GM12878 (cell line): ENCODE data around the gene NTN1. TPM values are rescaled to one million over a fixed set of nuclear protein-coding genes. Genes with fewer than 3 reads are reported as not detected.

ENCODE experiments used
- ATAC-seq: fragments of 200-7000 bp; cut with Tn5 transposase; 3 replicates; pipeline ENCODE4 v1.9.1; 2020; ENCODE audit warnings: mild to moderate bottlenecking, moderate library complexity
- BruUV-seq: library from RNA; stranded (reverse); fragments of 400-500 nt; replicated peaks from 2 replicates; lab custom pipeline; 2021; lab: Mats Ljungman, UMichigan
- CTCF ChIA-PET: fragments of 300-600 bp; sonication (Branson Sonifier 250); formaldehyde crosslinking; extraction: SDS; loops from one replicate; lab custom pipeline; 2021; ENCODE audit warnings: inconsistent platforms; lab: Yijun Ruan, JAX
- POLR2A ChIA-PET: fragments of 350-600 bp; formaldehyde crosslinking; extraction: SDS; loops from one replicate; lab custom pipeline; 2021; ENCODE audit warnings: inconsistent platforms; lab: Charles Lee
- RAD21 ChIA-PET: fragments of 300-600 bp; sonication (Branson Sonifier 250); formaldehyde crosslinking; loops from one replicate; lab custom pipeline; 2023; ENCODE audit warnings: antibody characterized with exemption; ENCODE audit not compliant: unreplicated experiment; lab: Charles Lee
- SMC1A ChIA-PET: fragments of 300-600 bp; sonication (Branson Sonifier 250); formaldehyde crosslinking; loops from one replicate; lab custom pipeline; 2023; ENCODE audit not compliant: unreplicated experiment, uncharacterized antibody; lab: Charles Lee
- DNase-seq: peaks from one replicate; pipeline ENCODE4 v3.0.0-alpha.2; 2011; ENCODE audit warnings: low read depth, low spot score
- FAIRE-seq: peaks from 3 replicates; lab custom pipeline; 2011; peaks lifted over from hg19 to GRCh38; lab: Jason Lieb, UNC
- H2AFZ ChIP-seq: 2 replicates; pipeline ENCODE4 v1.6.0; 2011; ENCODE audit warnings: low read depth, low read length, control low read depth; ENCODE audit not compliant: control insufficient read depth
- H3K27ac ChIP-seq: 2 replicates; pipeline ENCODE4 v1.5.1; 2011; ENCODE audit warnings: control low read depth; ENCODE audit not compliant: control insufficient read depth, insufficient read depth
- H3K27me3 ChIP-seq, 2 experiments: replicated peaks in 1 of 2; 2 replicates each; pipeline versions ENCODE4 v1.6.0 to v1.6.1; 2011; ENCODE audit warnings: low read length in 1 of 2; ENCODE audit not compliant: control insufficient read depth in 2 of 2, insufficient read depth in 2 of 2
- H3K36me3 ChIP-seq, 2 experiments: 2 replicates each; pipeline ENCODE4 v1.5.1; 2011; ENCODE audit warnings: low read length in 1 of 2; ENCODE audit not compliant: control insufficient read depth in 2 of 2, insufficient read depth in 2 of 2
- H3K4me1 ChIP-seq: 2 replicates; pipeline ENCODE4 v1.6.1; 2011; ENCODE audit warnings: mild to moderate bottlenecking, low read length, moderate library complexity, mixed read lengths; ENCODE audit not compliant: control insufficient read depth, insufficient read depth
- H3K4me2 ChIP-seq: 2 replicates; pipeline ENCODE4 v1.6.0; 2011; ENCODE audit warnings: control low read depth; ENCODE audit not compliant: control insufficient read depth, insufficient read depth
- H3K4me3 ChIP-seq: fragments of 200-600 bp; sonication (generic); 2 replicates; pipeline ENCODE4 v1.5.1; 2016
- H3K79me2 ChIP-seq: 2 replicates; pipeline ENCODE4 v1.6.0; 2011; ENCODE audit warnings: low read length; ENCODE audit not compliant: control insufficient read depth, insufficient read depth
- H3K9ac ChIP-seq: 2 replicates; pipeline ENCODE4 v1.8.0; 2011; ENCODE audit warnings: low read length, control low read depth, mixed read lengths; ENCODE audit not compliant: control insufficient read depth, insufficient read depth
- H3K9me3 ChIP-seq: replicated peaks from 3 replicates; pipeline ENCODE4 v1.5.1; 2011; ENCODE audit warnings: mild to moderate bottlenecking, low read length; ENCODE audit not compliant: control insufficient read depth, insufficient read depth
- H4K20me1 ChIP-seq: 2 replicates; pipeline ENCODE4 v1.6.0; 2011; ENCODE audit not compliant: control insufficient read depth, insufficient read depth
- CBX5 ChIP-seq: sonication (generic); IDR thresholded peaks from 2 replicates; pipeline ENCODE4 v1.6.1; 2016; ENCODE audit warnings: low read depth, moderate library complexity, mild to moderate bottlenecking, inconsistent platforms
- CREB1 ChIP-seq: IDR thresholded peaks from 2 replicates; pipeline ENCODE4 v1.6.1; 2012; ENCODE audit warnings: low read depth, mild to moderate bottlenecking, inconsistent platforms
- MYC ChIP-seq: IDR thresholded peaks from 2 replicates; pipeline ENCODE4 v1.6.1; 2011; ENCODE audit warnings: mild to moderate bottlenecking, low read length, moderate library complexity, inconsistent platforms; ENCODE audit not compliant: insufficient read depth, insufficient replicate concordance, insufficient read length, severe bottlenecking
- NFXL1 ChIP-seq: fragments of 450-650 bp; IDR thresholded peaks from 2 replicates; pipeline ENCODE4 v1.6.1; 2017; ENCODE audit warnings: antibody characterized with exemption, mild to moderate bottlenecking, borderline replicate concordance
- NR2C1 ChIP-seq: fragments of 450-650 bp; IDR thresholded peaks from 2 replicates; pipeline ENCODE4 v1.6.1; 2017; ENCODE audit warnings: antibody characterized with exemption, mild to moderate bottlenecking, moderate library complexity
- SUZ12 ChIP-seq: fragments of 200-600 bp; sonication (generic); IDR thresholded peaks from one replicate; pipeline ENCODE4 v1.6.1; 2018; ENCODE audit warnings: antibody characterized with exemption, mild to moderate bottlenecking; ENCODE audit not compliant: unreplicated experiment
- WGBS: methylation state at CpG from one replicate; pipeline ENCODE4 v1.1.6; 2016; ENCODE audit warnings: low lambda C conversion rate; ENCODE audit not compliant: insufficient replicate concordance, insufficient coverage; ENCODE audit errors: missing lambda C conversion rate; 5-methylcytosine and 5-hydroxymethylcytosine counted together
- in situ Hi-C: fragments of 300-500 bp; cut with MboI; formaldehyde crosslinking; loops from 9 replicates; pipeline ENCODE4 v1.14.3; 2018; ENCODE audit warnings: mixed read lengths
- intact Hi-C: fragments of 100-400 bp; cut with micrococcal nuclease; formaldehyde crosslinking; loops from one replicate; pipeline ENCODE4 v1.14.2; 2022; ENCODE audit not compliant: unreplicated experiment
- polyA plus RNA-seq, 11 experiments: library from polyadenylated mRNA; depleted of rRNA in 4 of 11; unstranded in 6 of 11; stranded (reverse) in 5 of 11; fragments of >200 nt; fragmentation: Nextera tagmentation in 4 of 11; fragmentation: Illumina TruSeq in 1 of 11; extraction: Ambion mirVana in 4 of 11; extraction: Trizol in 1 of 11; gene quantifications; 1 replicate in 1 of 11; 2 replicates in 10 of 11; pipeline versions ENCODE4 v1.2.1 to v1.2.3, GENCODE V29; 2011 to 2016; ENCODE audit warnings: inconsistent platforms in 2 of 11, missing spikeins in 2 of 11, low read depth in 1 of 11
- total RNA-seq, 4 experiments: library from RNA; depleted of rRNA in 3 of 4; stranded (reverse); fragments of >200 nt in 3 of 4; fragmentation: Illumina TruSeq in 1 of 4; extraction: Trizol in 1 of 4; gene quantifications; 2 replicates each; pipeline versions ENCODE4 v1.2.1 to v1.2.3, GENCODE V29; 2013 to 2021
- TF ChIP-seq, protein P1 (sequence below): fragments of 450-650 bp; IDR thresholded peaks from 2 replicates; pipeline ENCODE4 v1.6.1; 2016; ENCODE audit warnings: mild to moderate bottlenecking
- TF ChIP-seq, protein P2 (sequence below): fragments of 450-650 bp; conservative IDR thresholded peaks from 2 replicates; pipeline ENCODE4 v1.6.1; 2017; ENCODE audit warnings: mild to moderate bottlenecking, moderate library complexity
- TF ChIP-seq, protein P3 (sequence below): IDR thresholded peaks from 2 replicates; pipeline ENCODE4 v1.6.1; 2011; ENCODE audit warnings: mild to moderate bottlenecking, low read depth, low read length, moderate library complexity; ENCODE audit not compliant: insufficient replicate concordance
- TF ChIP-seq, protein P4 (sequence below): fragments of 450-650 bp; IDR thresholded peaks from 2 replicates; pipeline ENCODE4 v1.6.1; 2017; ENCODE audit warnings: borderline replicate concordance
- TF ChIP-seq, protein P5 (sequence below): IDR thresholded peaks from 2 replicates; pipeline ENCODE4 v1.6.1; 2011; ENCODE audit warnings: low read depth, low read length, improper control_type of control experiment, borderline replicate concordance
- TF ChIP-seq, protein P6 (sequence below): fragments of 450-650 bp; IDR thresholded peaks from 2 replicates; pipeline ENCODE4 v1.6.1; 2017; ENCODE audit warnings: mild to moderate bottlenecking, moderate library complexity

The NTN1 gene
- total and polyA plus RNA-seq, 10 of the 15 experiments (the other 5 are each of a cell fraction or from before 2014, with no cell fraction given), result 0.02 to 0.89 (median 0.35) TPM

DNA sequence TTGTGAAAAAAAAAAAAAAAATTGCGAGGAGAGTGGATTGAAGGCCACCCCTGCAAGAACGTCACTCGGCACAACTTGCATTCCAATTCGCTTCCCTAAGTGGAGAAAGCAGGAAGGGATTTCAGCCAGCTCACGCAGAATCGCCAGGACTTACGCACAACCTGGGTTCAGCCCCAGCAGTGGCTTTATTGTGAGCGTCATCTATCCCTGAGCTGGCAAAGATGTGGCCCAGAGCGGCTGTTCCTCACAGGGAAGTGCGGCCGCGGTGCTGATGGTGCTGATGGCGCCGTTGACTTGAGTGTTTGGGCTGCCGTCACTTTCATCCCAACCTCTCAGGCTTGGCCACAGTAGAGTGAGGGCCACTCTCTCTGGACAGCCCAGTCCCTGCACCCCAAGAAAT, 197.6 kb downstream of the NTN1 start:
- in situ Hi-C loops (no loop called here), intact Hi-C loops (no loop called here)
- H3K9ac ChIP-seq, result no peak overlapping the region
- H4K20me1 ChIP-seq, result no peaks in the 10 kb centered on the region
- FAIRE-seq (no peak), DNase-seq (no peak), ATAC-seq (no peak)
- H3K4me1 ChIP-seq, result no peaks in the 10 kb centered on the region
- no TSS peak for BruUV-seq
- ChIA-PET SMC1A (interaction anchor here (0.7 kb wide), 1 partner anchor 19 kb away, joined by 3 read pairs; no protein-coding TSS in a partner anchor), CTCF (interaction anchor here (0.7 kb wide), 1 partner anchor 9 kb away, joined by 3 read pairs; no protein-coding TSS in a partner anchor), POLR2A (no interaction called here), RAD21 (interaction anchor here (1.3 kb wide), 1 partner anchor 12 kb away, joined by 5 read pairs; no protein-coding TSS in a partner anchor)
- 63% methylated on average over 8 of the region's 15 CpGs for WGBS
- no peak for TF ChIP-seq CREB1
- TF ChIP-seq, protein P1, sequence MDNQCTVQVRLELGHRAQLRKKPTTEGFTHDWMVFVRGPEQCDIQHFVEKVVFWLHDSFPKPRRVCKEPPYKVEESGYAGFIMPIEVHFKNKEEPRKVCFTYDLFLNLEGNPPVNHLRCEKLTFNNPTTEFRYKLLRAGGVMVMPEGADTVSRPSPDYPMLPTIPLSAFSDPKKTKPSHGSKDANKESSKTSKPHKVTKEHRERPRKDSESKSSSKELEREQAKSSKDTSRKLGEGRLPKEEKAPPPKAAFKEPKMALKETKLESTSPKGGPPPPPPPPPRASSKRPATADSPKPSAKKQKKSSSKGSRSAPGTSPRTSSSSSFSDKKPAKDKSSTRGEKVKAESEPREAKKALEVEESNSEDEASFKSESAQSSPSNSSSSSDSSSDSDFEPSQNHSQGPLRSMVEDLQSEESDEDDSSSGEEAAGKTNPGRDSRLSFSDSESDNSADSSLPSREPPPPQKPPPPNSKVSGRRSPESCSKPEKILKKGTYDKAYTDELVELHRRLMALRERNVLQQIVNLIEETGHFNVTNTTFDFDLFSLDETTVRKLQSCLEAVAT, result no peak
- TF ChIP-seq, protein P2, sequence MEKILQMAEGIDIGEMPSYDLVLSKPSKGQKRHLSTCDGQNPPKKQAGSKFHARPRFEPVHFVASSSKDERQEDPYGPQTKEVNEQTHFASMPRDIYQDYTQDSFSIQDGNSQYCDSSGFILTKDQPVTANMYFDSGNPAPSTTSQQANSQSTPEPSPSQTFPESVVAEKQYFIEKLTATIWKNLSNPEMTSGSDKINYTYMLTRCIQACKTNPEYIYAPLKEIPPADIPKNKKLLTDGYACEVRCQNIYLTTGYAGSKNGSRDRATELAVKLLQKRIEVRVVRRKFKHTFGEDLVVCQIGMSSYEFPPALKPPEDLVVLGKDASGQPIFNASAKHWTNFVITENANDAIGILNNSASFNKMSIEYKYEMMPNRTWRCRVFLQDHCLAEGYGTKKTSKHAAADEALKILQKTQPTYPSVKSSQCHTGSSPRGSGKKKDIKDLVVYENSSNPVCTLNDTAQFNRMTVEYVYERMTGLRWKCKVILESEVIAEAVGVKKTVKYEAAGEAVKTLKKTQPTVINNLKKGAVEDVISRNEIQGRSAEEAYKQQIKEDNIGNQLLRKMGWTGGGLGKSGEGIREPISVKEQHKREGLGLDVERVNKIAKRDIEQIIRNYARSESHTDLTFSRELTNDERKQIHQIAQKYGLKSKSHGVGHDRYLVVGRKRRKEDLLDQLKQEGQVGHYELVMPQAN, result no peak
- no peak for TF ChIP-seq CBX5
- TF ChIP-seq, protein P3, sequence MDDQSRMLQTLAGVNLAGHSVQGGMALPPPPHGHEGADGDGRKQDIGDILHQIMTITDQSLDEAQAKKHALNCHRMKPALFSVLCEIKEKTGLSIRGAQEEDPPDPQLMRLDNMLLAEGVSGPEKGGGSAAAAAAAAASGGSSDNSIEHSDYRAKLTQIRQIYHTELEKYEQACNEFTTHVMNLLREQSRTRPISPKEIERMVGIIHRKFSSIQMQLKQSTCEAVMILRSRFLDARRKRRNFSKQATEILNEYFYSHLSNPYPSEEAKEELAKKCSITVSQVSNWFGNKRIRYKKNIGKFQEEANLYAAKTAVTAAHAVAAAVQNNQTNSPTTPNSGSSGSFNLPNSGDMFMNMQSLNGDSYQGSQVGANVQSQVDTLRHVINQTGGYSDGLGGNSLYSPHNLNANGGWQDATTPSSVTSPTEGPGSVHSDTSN, result no peak
- no peak for TF ChIP-seq MYC
- TF ChIP-seq SUZ12, result no peak
- no peak for TF ChIP-seq NFXL1
- TF ChIP-seq, protein P4, sequence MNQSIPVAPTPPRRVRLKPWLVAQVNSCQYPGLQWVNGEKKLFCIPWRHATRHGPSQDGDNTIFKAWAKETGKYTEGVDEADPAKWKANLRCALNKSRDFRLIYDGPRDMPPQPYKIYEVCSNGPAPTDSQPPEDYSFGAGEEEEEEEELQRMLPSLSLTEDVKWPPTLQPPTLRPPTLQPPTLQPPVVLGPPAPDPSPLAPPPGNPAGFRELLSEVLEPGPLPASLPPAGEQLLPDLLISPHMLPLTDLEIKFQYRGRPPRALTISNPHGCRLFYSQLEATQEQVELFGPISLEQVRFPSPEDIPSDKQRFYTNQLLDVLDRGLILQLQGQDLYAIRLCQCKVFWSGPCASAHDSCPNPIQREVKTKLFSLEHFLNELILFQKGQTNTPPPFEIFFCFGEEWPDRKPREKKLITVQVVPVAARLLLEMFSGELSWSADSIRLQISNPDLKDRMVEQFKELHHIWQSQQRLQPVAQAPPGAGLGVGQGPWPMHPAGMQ, result no peak
- TF ChIP-seq, protein P5, sequence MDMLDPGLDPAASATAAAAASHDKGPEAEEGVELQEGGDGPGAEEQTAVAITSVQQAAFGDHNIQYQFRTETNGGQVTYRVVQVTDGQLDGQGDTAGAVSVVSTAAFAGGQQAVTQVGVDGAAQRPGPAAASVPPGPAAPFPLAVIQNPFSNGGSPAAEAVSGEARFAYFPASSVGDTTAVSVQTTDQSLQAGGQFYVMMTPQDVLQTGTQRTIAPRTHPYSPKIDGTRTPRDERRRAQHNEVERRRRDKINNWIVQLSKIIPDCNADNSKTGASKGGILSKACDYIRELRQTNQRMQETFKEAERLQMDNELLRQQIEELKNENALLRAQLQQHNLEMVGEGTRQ, result no peak
- TF ChIP-seq, protein P6, sequence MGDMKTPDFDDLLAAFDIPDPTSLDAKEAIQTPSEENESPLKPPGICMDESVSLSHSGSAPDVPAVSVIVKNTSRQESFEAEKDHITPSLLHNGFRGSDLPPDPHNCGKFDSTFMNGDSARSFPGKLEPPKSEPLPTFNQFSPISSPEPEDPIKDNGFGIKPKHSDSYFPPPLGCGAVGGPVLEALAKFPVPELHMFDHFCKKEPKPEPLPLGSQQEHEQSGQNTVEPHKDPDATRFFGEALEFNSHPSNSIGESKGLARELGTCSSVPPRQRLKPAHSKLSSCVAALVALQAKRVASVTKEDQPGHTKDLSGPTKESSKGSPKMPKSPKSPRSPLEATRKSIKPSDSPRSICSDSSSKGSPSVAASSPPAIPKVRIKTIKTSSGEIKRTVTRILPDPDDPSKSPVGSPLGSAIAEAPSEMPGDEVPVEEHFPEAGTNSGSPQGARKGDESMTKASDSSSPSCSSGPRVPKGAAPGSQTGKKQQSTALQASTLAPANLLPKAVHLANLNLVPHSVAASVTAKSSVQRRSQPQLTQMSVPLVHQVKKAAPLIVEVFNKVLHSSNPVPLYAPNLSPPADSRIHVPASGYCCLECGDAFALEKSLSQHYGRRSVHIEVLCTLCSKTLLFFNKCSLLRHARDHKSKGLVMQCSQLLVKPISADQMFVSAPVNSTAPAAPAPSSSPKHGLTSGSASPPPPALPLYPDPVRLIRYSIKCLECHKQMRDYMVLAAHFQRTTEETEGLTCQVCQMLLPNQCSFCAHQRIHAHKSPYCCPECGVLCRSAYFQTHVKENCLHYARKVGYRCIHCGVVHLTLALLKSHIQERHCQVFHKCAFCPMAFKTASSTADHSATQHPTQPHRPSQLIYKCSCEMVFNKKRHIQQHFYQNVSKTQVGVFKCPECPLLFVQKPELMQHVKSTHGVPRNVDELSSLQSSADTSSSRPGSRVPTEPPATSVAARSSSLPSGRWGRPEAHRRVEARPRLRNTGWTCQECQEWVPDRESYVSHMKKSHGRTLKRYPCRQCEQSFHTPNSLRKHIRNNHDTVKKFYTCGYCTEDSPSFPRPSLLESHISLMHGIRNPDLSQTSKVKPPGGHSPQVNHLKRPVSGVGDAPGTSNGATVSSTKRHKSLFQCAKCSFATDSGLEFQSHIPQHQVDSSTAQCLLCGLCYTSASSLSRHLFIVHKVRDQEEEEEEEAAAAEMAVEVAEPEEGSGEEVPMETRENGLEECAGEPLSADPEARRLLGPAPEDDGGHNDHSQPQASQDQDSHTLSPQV, result no peak
- no peak for TF ChIP-seq NR2C1
- H3K27me3 ChIP-seq, result no peaks in the 10 kb centered on the region; a peak in 1 of 4 replicates
- H3K79me2 ChIP-seq, result no peaks in the 10 kb centered on the region
- peaks cover 6% of the 10 kb centered on the region for H3K9me3 ChIP-seq
- H3K27ac ChIP-seq, result no peak overlapping the region
- no peak overlapping the region for H3K4me3 ChIP-seq
- no peak overlapping the region for H3K4me2 ChIP-seq
- H2AFZ ChIP-seq, result no peak overlapping the region
- no peaks in the 10 kb centered on the region for H3K36me3 ChIP-seq
